LNCAP (cell line): ENCODE data around the gene TEX30.

Source experiments
- TF ChIP-seq, protein P1 (sequence below): fragments of 450-650 bp; IDR thresholded peaks from 2 replicates; pipeline ENCODE4 v1.5.1; 2017; ENCODE audit warnings: mild to moderate bottlenecking

TEX30 gene

DNA sequence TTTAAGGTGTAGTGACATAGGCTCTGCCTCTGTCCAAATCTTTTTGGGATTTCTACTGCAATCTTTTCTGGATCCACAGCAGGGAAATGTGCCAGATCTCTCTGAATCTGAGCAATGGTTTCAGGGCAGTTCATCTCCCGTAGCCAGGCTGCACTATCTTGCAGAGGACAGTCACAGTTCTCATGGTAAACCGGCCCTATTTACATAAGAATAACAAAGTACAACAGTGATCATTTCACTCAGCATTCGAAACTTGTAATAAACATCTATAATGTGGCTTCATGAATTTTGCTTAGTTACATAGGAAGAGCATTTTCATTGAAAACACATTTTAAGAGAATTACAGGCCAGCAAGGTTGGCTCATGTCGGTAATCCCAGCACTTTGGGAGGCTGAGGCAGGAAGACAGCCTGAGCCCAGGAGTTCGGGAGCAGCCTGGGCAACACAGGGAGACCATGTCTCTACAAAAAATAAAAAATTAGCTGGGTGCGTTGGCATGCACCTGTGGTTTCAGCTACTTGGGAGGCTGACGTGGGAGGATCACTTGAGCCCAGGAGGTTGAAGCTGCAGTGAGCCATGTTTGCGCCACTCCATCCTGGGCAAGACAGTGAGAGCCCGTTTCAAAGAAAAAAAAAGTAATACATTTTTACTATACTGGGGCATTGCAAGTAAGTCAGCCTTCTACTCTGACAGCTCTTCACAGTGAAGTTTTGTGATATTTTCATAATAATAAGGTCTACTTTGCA is 20.2 kb upstream of the TEX30 start:
- TF ChIP-seq, protein P1, sequence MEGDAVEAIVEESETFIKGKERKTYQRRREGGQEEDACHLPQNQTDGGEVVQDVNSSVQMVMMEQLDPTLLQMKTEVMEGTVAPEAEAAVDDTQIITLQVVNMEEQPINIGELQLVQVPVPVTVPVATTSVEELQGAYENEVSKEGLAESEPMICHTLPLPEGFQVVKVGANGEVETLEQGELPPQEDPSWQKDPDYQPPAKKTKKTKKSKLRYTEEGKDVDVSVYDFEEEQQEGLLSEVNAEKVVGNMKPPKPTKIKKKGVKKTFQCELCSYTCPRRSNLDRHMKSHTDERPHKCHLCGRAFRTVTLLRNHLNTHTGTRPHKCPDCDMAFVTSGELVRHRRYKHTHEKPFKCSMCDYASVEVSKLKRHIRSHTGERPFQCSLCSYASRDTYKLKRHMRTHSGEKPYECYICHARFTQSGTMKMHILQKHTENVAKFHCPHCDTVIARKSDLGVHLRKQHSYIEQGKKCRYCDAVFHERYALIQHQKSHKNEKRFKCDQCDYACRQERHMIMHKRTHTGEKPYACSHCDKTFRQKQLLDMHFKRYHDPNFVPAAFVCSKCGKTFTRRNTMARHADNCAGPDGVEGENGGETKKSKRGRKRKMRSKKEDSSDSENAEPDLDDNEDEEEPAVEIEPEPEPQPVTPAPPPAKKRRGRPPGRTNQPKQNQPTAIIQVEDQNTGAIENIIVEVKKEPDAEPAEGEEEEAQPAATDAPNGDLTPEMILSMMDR, result no peak

DNA sequence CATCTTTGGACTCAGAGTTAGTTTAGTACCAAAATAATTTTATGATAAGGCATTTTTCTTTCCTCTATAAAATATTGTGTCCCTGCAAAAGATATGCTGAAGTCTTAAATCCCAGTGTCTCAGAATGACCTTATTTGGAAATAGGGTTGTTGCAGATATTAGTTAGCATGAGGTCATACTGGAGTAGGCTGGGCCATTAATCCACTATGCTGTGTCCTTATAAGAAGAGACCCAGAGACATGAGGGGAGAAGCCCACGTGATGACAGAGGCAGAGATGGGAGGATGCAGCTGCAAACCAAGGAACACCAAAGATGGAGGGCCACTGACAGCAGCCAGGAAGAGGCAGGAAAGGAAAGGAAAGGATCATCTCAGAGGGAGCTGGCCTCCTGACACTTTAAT is 18.8 kb upstream of the TEX30 start:
- TF ChIP-seq, protein P1, result no peak

DNA sequence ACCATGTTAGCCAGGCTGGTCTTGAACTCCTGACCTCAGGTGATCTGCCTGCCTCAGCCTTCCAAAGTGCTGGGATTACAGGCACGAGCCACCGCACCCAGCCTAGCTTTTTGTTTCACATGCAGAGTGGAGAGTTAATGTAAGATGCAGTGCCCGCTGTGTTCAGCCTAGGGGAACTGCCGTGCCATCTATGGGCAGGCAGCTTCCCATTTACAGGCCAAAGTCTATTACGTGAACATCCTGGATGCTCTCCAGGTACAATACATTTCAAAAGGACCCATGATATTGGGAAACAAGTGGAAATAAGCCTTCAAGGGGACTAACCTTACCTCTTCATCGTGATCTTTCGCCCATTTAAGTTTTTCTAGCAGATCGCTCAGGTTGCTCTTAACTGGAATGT is 15.1 kb upstream of the TEX30 start:
- TF ChIP-seq, protein P1, result no peak

DNA sequence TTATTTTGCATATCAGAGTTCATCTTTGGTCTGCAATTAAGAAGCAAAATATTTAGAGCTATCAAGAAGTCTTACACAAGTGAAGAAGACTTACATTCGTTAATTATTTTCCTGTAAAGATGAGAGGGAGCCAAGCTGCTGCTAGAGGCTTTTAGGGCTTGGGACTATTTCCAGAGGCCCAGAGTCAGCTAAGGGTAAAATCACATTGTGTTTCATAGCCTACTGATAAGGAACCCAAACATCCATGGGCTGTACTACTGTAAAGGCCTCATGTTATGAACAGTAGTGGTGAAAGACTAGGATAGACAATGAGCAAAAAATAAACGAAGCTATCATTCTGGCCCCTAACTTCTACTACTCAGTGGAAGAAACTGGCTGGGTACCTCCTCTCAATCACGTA is 10.9 kb upstream of the TEX30 start:
- TF ChIP-seq, protein P1, result no peak

DNA sequence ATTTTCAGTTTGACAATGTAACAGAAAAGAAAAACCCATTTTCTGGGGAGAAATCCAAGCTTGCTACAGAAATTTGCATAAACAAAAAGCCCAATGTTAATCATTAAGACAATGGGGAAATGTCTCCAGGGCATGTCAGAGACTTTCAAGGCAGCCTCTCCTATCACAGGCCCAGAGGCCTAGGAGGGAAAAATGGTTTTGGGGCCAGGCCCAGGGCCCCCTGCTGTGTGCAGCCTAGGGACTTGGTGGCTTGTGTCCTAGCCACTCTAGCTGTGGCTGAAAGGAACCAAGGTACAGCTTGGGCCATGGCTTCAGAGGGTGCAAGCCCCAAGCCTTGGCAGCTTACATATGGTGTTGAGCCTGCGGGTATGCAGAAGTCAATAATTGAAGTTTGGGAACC is 8.0 kb upstream of the TEX30 start:
- TF ChIP-seq, protein P1, result no peak

DNA sequence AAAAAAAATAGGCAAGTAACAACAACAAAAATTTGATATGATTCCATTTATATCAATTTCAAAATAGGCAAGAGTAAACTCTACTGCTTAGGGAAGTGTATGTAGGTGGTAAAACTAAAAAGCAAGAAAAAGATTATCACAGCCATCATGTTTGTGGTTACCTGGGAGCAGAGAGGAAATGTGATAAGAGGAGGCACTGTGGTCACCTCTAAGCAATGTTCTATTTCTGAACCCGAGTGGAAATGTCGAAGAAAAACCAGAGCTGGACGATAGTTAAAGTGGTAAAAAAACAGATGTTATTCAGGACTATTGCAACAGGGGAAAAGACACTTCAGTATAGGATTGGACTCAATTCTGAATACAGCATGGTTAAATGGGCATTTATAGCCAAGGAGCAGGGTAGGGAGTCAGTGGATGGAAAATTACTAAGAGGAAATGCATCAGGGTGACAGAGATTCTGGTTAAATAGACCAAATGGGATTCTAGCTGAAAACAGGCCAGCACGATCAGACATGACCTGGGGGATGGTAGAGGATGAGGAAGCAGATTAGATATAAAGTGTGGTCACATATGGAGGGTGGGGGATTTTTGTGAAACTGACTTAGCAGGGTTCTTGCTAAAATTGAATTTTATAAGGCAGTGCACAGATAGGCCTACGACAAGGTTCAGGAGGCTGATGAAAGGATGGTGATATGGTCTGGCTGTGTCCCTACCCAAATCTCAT is 6.0 kb upstream of the TEX30 start:
- TF ChIP-seq, protein P1, result no peak

DNA sequence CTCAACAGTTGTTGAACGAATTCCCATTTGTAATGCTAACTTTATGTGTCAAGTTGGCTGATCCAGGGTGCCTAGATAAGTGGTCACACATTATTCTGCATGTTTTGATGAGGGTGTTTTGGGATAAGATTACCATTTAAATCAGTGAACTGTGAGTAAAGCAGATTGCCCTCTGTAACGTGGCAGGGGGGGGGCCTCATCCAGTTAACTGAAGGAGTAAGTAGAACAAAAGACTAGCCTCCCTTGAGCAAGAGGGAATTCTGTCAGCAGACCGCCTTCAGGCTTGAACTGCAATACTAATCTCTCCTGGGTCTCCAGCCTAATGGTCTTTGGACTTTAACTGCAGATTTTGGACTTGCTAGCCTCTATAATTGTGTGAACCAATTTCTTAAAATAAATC is 4.2 kb upstream of the TEX30 start:
- TF ChIP-seq, protein P1, result no peak
